Aorta (tissue), 5 donors: ENCODE results near the gene SLC39A2. TPM values are rescaled to one million over a fixed set of nuclear protein-coding genes. Genes with fewer than 3 reads are reported as not detected.

Source experiments
- ATAC-seq: fragments of 200-7000 bp; cut with Tn5 transposase; one replicate; pipeline ENCODE4 v1.9.1; 2022; ENCODE audit warnings: moderate library complexity; ENCODE audit not compliant: low FRiP score
- DNase-seq, 2 donors: peaks; one replicate each; pipeline ENCODE4 v3.0.0-alpha.2; 2020
- H3K27ac ChIP-seq, 2 donors: one replicate each; pipeline ENCODE4 v1.5.1; 2013; ENCODE audit warnings: low read length in 2 of 2, mild to moderate bottlenecking in 2 of 2, moderate library complexity in 2 of 2, control low read depth in 1 of 2, inconsistent platforms in 1 of 2, low read depth in 1 of 2
- H3K27me3 ChIP-seq, 2 donors: one replicate each; pipeline ENCODE4 v1.6.1; 2013; ENCODE audit warnings: control low read depth in 1 of 2, low read length in 1 of 2, mild to moderate bottlenecking in 1 of 2, moderate library complexity in 1 of 2; ENCODE audit not compliant: insufficient read depth in 2 of 2, control insufficient read depth in 1 of 2
- H3K36me3 ChIP-seq, 2 donors: one replicate each; pipeline ENCODE4 v1.6.1; 2013; ENCODE audit warnings: control low read depth in 1 of 2, low read length in 1 of 2, mild to moderate bottlenecking in 1 of 2; ENCODE audit not compliant: insufficient read depth in 2 of 2, control insufficient read depth in 1 of 2
- H3K4me1 ChIP-seq, 2 donors: one replicate each; pipeline ENCODE4 v1.6.1; 2013; ENCODE audit warnings: low read length in 2 of 2, control low read depth in 1 of 2, mild to moderate bottlenecking in 1 of 2, moderate library complexity in 1 of 2; ENCODE audit not compliant: insufficient read depth in 2 of 2, control insufficient read depth in 1 of 2
- H3K4me3 ChIP-seq, 2 donors: one replicate each; pipeline ENCODE4 v1.5.1; 2013; ENCODE audit warnings: low read length in 2 of 2, control low read depth in 1 of 2, mild to moderate bottlenecking in 1 of 2
- H3K9me3 ChIP-seq: one replicate; pipeline ENCODE4 v1.6.1; 2013; ENCODE audit warnings: mild to moderate bottlenecking, low read length; ENCODE audit not compliant: control insufficient read depth
- WGBS, 2 donors: extraction: QIAGEN DNeasy Blood & Tissue Kit; methylation state at CpG; one replicate each; pipeline ENCODE4 v1.1.7; 2013; 5-methylcytosine and 5-hydroxymethylcytosine counted together
- intact Hi-C, 2 donors: fragments of 100-400 bp; cut with DNase I; formaldehyde crosslinking; loops; one replicate each; pipeline versions ENCODE4 v1.14.2 to v1.15.0; 2022
- polyA plus RNA-seq, 2 donors: library from polyadenylated mRNA; stranded (reverse); fragments of 200-250 nt; gene quantifications; one replicate each; pipeline ENCODE4 v1.2.3, GENCODE V29; 2013
- total RNA-seq, 2 donors: library from RNA; stranded (reverse); fragmentation: NEBNext Ultra II Directional; extraction: Animal tissue kit (Norgen Biotek cat#: 25700); gene quantifications; one replicate each; pipeline ENCODE4 v1.2.1, GENCODE V29; 2021
- donor health status: healthy with polysubstance abuse.
- donor health status: Bipolar disorder and iron deficiency.
- donor health status: DM: no; HTN: no; CAD: no.
- donor health status: DM: no; HTN: no; CAD: no.
- donor health status: DM: yes; HTN: yes; CAD: no.

Gene SLC39A2
- total and polyA plus RNA-seq, 4 donors: not detected

DNA sequence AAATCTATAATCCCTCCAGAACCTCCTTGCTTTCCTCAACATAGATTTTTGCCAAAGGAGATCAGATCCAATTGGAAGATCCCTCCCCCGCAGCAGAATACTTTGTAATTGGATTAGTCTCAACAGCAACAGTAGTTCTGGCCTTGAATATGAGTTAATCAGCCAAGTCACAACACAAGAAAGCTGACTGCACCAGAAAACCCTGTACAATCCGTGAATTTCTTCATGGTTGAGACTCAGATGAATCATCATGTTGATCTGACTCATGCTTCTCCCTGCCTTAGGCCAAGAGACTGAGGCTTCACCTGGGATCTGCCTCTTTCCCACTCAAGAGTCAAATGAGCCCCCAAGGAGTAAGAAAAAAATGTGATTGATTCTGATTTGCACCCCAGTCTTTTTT is 12.3 kb upstream of the SLC39A2 start:
- Histone ChIP-seq H3K4me1 (peaks cover 3 to 10% of the 10 kb centered on the region in 2 donors), H3K27me3 (no peaks in the 10 kb centered on the region), H3K4me3 (no peak overlapping the region), H3K27ac (peak overlapping the region in 1 of 2 donors; percentile 6), H3K9me3 (no peaks in the 10 kb centered on the region), H3K36me3 (no peaks in the 10 kb centered on the region)
- intact Hi-C loops: loop anchor here (10.0 kb wide), 3 partner anchors 302 to 652 kb away; partner anchors contain the start of genes ANG (in 1 of the 2), CCNB1IP1 (in 1 of the 2) and RNASE4 (in 1 of the 2)
- WGBS, 2 donors: 0 to 3% methylated on average over 2 of the region's 2 CpGs
- peak; percentile 81 for ATAC-seq
- no peak for DNase-seq

DNA sequence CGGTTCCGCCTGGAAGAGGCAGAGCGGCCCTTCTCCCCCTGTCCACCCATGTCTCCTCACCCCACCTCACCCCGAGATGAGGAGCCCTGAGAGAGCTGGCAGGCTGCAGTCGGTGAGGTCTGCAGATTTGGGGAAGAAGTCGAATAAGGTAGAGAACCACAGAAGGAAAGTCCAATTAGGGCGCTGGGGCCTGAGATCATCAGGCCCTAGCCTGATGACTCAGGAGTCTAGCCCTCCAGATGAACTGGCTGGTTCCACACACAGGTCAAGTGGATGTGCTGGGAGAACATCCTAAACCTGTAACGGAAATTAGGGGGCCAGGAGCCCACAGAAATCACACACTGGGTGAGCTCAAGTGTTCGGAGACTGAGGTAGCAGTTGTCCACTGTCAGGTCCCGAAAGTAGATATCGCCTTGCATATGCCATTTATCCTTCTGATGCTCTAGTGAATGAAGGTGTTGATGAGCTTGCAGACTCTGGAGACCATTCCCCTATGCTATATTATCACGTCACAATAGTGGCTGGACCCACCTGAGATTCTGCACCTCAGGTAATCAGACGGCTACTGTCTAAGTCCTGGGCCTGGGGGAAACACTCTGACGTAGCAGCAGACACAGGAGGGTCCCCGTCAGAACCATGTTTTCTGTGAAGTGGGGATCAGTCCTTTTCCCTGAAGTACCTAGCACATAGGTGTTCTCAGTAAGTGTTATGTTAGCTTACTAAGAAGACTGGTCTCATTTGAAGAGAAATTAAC is 10.2 kb upstream of the SLC39A2 start:
- H3K36me3 ChIP-seq: peaks cover 0 to 3% of the 10 kb centered on the region in 2 donors
- peak overlapping the region in 1 of 2 donors; percentile 9 for H3K4me3 ChIP-seq
- H3K9me3 ChIP-seq: no peaks in the 10 kb centered on the region
- DNase-seq (peak in 1 of 2 donors; percentile 56), ATAC-seq (no peak)
- peaks cover 3 to 10% of the 10 kb centered on the region in 2 donors for H3K4me1 ChIP-seq
- intact Hi-C loops: loop anchor here (2.0 to 10.0 kb wide), 4 partner anchors 18 to 654 kb away; partner anchors contain the start of genes ANG (in 1 of the 2), CCNB1IP1 (in 1 of the 2) and RNASE4 (in 1 of the 2)
- 85% methylated on average over 15 of the region's 15 CpGs for WGBS, 2 donors
- peak overlapping the region; percentile 91 to 99 for H3K27ac ChIP-seq
- no peaks in the 10 kb centered on the region for H3K27me3 ChIP-seq

DNA sequence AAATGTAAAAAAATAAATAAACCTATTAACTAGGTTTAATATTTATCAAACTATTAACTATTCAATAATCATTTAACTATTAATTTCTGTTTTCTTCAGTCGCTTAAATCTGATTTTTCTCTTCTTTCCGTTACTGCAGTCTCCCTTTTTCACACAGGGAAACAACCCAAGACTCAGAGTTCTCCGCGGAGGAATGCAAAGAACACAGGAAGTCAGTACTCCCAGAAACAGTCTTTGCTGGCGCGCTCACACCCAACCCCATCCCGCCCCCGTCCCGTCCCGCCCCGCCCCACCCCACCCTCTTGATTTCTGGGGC is 9.7 kb upstream of the SLC39A2 start:
- Histone ChIP-seq H3K9me3 (no peaks in the 10 kb centered on the region), H3K27me3 (no peaks in the 10 kb centered on the region), H3K27ac (peak overlapping the region; percentile 91 to 99), H3K4me3 (peak overlapping the region in 1 of 2 donors; percentile 9), H3K4me1 (peaks cover 3 to 10% of the 10 kb centered on the region in 2 donors), H3K36me3 (peaks cover 0 to 3% of the 10 kb centered on the region in 2 donors)
- intact Hi-C loops: loop anchor here (2.0 to 10.0 kb wide), 4 partner anchors 19 to 655 kb away; partner anchors contain the start of genes ANG (in 1 of the 2), CCNB1IP1 (in 1 of the 2) and RNASE4 (in 1 of the 2)
- no peak for DNase-seq
- WGBS, 2 donors: 0 to 1% methylated on average over 11 of the region's 11 CpGs
- ATAC-seq: no peak

DNA sequence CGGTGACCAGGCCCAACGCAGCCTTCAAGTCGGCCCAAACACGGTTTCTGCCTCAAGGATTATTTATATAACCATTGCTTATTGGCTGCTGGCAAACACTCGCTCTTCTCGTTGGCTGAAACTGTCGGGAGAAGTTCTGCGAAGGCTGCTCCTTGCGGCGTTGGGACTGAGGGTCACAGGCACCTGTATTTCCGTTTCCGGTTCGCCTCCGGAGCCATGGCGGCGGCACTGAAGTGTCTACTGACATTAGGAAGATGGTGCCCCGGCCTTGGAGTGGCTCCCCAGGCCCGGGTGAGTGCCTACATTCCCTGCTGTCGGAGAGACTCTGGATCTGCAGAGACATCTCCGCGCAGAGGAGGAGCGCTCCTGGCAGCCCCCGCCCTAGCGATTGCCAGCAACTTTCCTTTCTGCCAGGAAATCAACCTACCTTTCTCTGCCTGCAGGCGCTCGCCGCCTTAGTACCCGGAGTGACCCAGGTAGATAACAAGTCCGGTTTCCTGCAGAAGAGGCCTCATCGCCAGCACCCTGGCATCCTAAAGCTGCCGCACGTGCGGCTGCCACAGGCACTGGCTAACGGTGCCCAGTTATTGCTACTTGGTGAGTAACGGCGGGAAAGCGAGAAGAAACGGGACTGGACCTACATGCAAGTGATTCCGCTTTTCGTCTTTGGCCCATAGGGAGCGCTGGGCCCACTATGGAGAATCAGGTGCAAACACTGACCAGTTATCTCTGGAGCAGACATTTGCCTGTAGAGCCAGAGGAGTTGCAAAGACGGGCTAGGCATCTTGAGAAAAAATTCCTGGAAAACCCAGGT is 9.1 kb upstream of the SLC39A2 start, which contains the start of gene METTL17:
METTL17 (plus strand) TSS at position 194 of the 814 bp plus-strand sequence; CDS start at position 217, 23 bp downstream.
- H3K4me3 ChIP-seq: peak within 1 kb of the TSS; percentile 85 to 89
- 0% methylated on average over 42 of the region's 42 CpGs for WGBS, 2 donors
- H3K27ac ChIP-seq: peak within 1 kb of the TSS; percentile 91 to 99
- no peaks in the 10 kb centered on the region for H3K27me3 ChIP-seq
- peaks cover 0 to 4% of the 10 kb centered on the region in 2 donors for H3K36me3 ChIP-seq
- ATAC-seq (peak; percentile 94), DNase-seq (peak; percentile 94 to 95)
- H3K9me3 ChIP-seq: no peaks in the 10 kb centered on the region
- peaks cover 3 to 10% of the 10 kb centered on the region in 2 donors for H3K4me1 ChIP-seq
- intact Hi-C loops: loop anchor here (2.0 to 10.0 kb wide), 4 partner anchors 19 to 655 kb away; partner anchors contain the start of genes ANG (in 1 of the 2), CCNB1IP1 (in 1 of the 2) and RNASE4 (in 1 of the 2)

DNA sequence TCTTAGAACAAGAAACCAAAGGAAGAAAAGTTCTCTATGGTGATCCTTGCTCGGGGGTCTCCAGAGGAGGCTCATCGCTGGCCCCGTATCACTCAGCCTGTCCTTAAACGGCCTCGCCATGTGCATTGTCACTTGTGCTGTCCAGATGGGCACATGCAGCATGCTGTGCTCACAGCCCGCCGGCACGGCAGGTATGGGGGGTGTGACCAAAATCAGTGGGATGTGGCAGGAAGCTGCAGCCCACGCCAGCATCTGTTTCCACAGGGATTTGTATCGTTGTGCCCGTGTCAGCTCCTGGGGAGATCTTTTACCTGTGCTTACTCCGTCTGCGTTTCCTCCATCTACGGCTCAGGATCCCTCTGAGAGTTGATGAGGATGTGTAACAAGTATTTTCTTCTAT is 2.6 kb upstream of the SLC39A2 start:
- Histone ChIP-seq H3K4me1 (no peaks in the 10 kb centered on the region), H3K27me3 (no peaks in the 10 kb centered on the region), H3K27ac (no peak overlapping the region), H3K4me3 (no peak overlapping the region), H3K36me3 (peaks cover 5 to 10% of the 10 kb centered on the region in 2 donors), H3K9me3 (no peaks in the 10 kb centered on the region)
- intact Hi-C loops: no loop called here
- ATAC-seq: no peak
- 89 to 90% methylated on average over 14 of the region's 14 CpGs for WGBS, 2 donors
- no peak for DNase-seq

DNA sequence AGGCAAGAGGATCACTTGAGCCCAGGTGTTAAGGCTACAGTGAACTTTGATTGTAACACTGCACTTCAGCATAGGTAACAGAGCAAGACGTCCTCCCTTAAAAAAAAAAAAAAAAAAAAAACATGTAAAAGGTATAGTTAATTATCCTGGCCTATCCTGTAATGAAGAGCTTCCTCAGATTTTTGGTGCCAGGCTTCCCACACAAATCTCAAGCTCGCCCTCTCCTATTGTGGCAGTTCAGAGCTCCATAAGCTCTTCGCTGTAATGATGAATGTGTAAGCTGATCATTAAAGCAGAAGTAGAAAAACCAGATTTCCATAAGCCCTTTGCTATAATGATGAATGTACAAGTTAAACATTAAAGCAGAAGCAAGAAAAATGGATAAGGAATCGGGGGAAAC is 2.0 kb upstream of the SLC39A2 start:
- H3K27ac ChIP-seq: no peak overlapping the region
- no peaks in the 10 kb centered on the region for H3K4me1 ChIP-seq
- 45 to 56% methylated on average over 4 of the region's 4 CpGs for WGBS, 2 donors
- H3K36me3 ChIP-seq: peaks cover 5 to 10% of the 10 kb centered on the region in 2 donors
- DNase-seq: no peak
- no peaks in the 10 kb centered on the region for H3K27me3 ChIP-seq
- no peak for ATAC-seq
- H3K9me3 ChIP-seq: no peaks in the 10 kb centered on the region
- intact Hi-C loops: no loop called here
- no peak overlapping the region for H3K4me3 ChIP-seq

DNA sequence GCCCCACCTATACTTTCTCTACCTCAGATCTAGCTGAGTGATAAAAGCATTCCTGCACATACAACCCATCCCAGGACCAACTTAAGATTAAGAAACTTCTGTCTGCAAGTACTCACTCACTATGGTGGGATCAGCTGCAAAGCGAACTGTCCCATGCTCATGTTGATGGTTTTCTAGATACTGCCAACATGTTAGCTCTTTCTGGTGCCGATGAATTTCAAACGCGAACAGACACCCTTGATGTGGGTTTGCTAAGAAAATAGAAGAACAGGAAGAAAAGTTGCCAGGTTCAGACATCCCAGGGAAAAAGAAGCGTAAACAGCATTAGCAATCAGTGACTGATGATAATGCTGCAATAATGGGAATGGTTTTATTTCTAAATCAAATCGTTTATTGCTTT is 1.5 kb upstream of the SLC39A2 start:
- Histone ChIP-seq H3K4me1 (no peaks in the 10 kb centered on the region), H3K36me3 (peaks cover 5 to 8% of the 10 kb centered on the region in 2 donors), H3K27ac (no peak overlapping the region), H3K27me3 (no peaks in the 10 kb centered on the region), H3K4me3 (no peak overlapping the region), H3K9me3 (no peaks in the 10 kb centered on the region)
- 77 to 80% methylated on average over 6 of the region's 6 CpGs for WGBS, 2 donors
- ATAC-seq (no peak), DNase-seq (no peak)
- intact Hi-C loops: no loop called here

DNA sequence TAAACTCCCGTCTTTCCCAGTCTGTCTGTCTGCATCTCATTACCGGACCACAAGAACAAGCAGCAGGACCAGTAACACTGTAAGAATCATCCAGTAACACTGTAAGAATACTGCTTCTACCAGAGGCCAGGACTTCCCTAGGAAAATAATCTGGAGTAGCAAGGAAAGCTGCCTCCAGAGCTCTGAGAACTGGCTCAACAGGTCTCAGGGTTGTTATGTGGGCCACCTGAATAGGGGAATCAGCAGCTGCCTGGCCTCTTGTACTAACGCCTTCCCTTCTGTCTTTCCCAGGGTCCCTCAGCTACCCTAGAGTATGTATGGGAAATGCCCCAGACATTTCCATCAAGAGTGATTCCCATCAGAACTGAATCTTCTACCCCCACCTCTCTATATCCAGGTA is 954 bp upstream of the SLC39A2 start:
- Histone ChIP-seq H3K36me3 (peaks cover 5 to 7% of the 10 kb centered on the region in 2 donors), H3K9me3 (no peaks in the 10 kb centered on the region), H3K27me3 (no peaks in the 10 kb centered on the region), H3K4me3 (no peak overlapping the region), H3K27ac (no peak overlapping the region), H3K4me1 (no peaks in the 10 kb centered on the region)
- intact Hi-C loops: no loop called here
- DNase-seq (no peak), ATAC-seq (no peak)
- 63 to 69% methylated on average over 3 of the region's 3 CpGs for WGBS, 2 donors
